Fibroblast of mammary gland (primary cell): ENCODE measurements around the gene OPCML.
A peak's percentile ranks its signal among the peaks of the same experiment; 100 is the strongest.

Source experiments
- DNase-seq: peaks from one replicate; pipeline ENCODE4 v3.0.0-alpha.2; 2010; ENCODE audit warnings: low read depth
- H3K4me3 ChIP-seq: 2 replicates; pipeline ENCODE4 v1.5.1; 2011; ENCODE audit warnings: low read depth, mild to moderate bottlenecking, low read length, moderate library complexity; ENCODE audit not compliant: control insufficient read depth
- CTCF ChIP-seq: conservative IDR thresholded peaks from 2 replicates; pipeline ENCODE4 v1.5.1; 2011; ENCODE audit warnings: low read depth, low read length, inconsistent platforms; ENCODE audit not compliant: control insufficient read depth, insufficient read depth

Gene OPCML

GRCh38 chr11:133163463-133164419 is 368.6 kb downstream of the OPCML start:
- peak; percentile 34 for DNase-seq
- no peak overlapping the region for H3K4me3 ChIP-seq
- TF ChIP-seq CTCF, result peak; percentile 56

GRCh38 chr11:133162227-133162626 is 370.1 kb downstream of the OPCML start:
- TF ChIP-seq CTCF, result no peak
- no peak overlapping the region for H3K4me3 ChIP-seq
- DNase-seq, result no peak

GRCh38 chr11:133160754-133161153 is 371.5 kb downstream of the OPCML start:
- no peak for DNase-seq
- no peak for TF ChIP-seq CTCF

GRCh38 chr11:133156986-133157745 is 375.1 kb downstream of the OPCML start:
- TF ChIP-seq CTCF, result no peak
- no peak overlapping the region for H3K4me3 ChIP-seq
- DNase-seq, result no peak

More at GRCh38 chr11:133160754-133161153, 371.5 kb downstream of the OPCML start:
- no peak overlapping the region for H3K4me3 ChIP-seq

GRCh38 chr11:133154781-133155180 is 377.5 kb downstream of the OPCML start:
- DNase-seq, result no peak
- H3K4me3 ChIP-seq, result no peak overlapping the region
- TF ChIP-seq CTCF, result no peak

- DNase-seq, result no peak
- no peak for TF ChIP-seq CTCF
- H3K4me3 ChIP-seq, result no peak overlapping the region
These were observed 378.2 kb downstream of the OPCML start for GRCh38 chr11:133154076-133154475.
